ENCODE results near the gene PSENEN.

Gene PSENEN

GRCh38 chr19:35715981-35716800 is 29.3 kb upstream of the PSENEN start (continued):
- TF ChIP-seq ZNF565 (CRISPR knock-in tag; conservative IDR thresholded peaks at IDR 0.05; ENCODE audit: low read depth): no peak
- no peak for TF ChIP-seq PATZ1 (CRISPR knock-in tag; IDR thresholded peaks at IDR 0.05; ENCODE audit: borderline replicate concordance)
- no peak for TF ChIP-seq CSRNP3 (CRISPR knock-in tag; IDR thresholded peaks at IDR 0.05)
- no peak for TF ChIP-seq CREB5 (CRISPR knock-in tag; IDR thresholded peaks at IDR 0.05; ENCODE audit: low read depth)
- no peak for TF ChIP-seq CSDC2 (CRISPR knock-in tag; IDR thresholded peaks at IDR 0.05)
- TF ChIP-seq RARB (CRISPR knock-in tag; IDR thresholded peaks at IDR 0.05): no peak

- peak; percentile 91 for ATAC-seq
- TF ChIP-seq OSR1 (CRISPR knock-in tag; IDR thresholded peaks at IDR 0.05) (no peak), ZC3H10 (CRISPR knock-in tag; IDR thresholded peaks at IDR 0.05) (no peak), POU6F1 (CRISPR knock-in tag; IDR thresholded peaks at IDR 0.05; ENCODE audit: borderline replicate concordance, low read depth) (no peak), TSHZ2 (CRISPR knock-in tag; IDR thresholded peaks at IDR 0.05) (peak; percentile 86), ISL1 (CRISPR knock-in tag; IDR thresholded peaks at IDR 0.05) (no peak), CSDC2 (CRISPR knock-in tag; IDR thresholded peaks at IDR 0.05) (0 out of 2 replicates have a peak, but pooled peaks have one; percentile 35), PPARA (CRISPR knock-in tag; IDR thresholded peaks at IDR 0.05; ENCODE audit: borderline replicate concordance) (no peak), SNAI2 (CRISPR knock-in tag; IDR thresholded peaks at IDR 0.05) (no peak), ZNF70 (CRISPR knock-in tag; IDR thresholded peaks at IDR 0.05) (no peak), ARNTL (CRISPR knock-in tag; IDR thresholded peaks at IDR 0.05; ENCODE audit: borderline replicate concordance, low read depth) (no peak), CREB5 (CRISPR knock-in tag; IDR thresholded peaks at IDR 0.05; ENCODE audit: low read depth) (no peak), TOX (CRISPR knock-in tag; IDR thresholded peaks at IDR 0.05; ENCODE audit: borderline replicate concordance) (no peak), TCF4 (CRISPR knock-in tag; IDR thresholded peaks at IDR 0.05; ENCODE audit: borderline replicate concordance) (no peak), CSRNP3 (CRISPR knock-in tag; IDR thresholded peaks at IDR 0.05) (no peak), GLIS3 (CRISPR knock-in tag; IDR thresholded peaks at IDR 0.05) (no peak), PATZ1 (CRISPR knock-in tag; IDR thresholded peaks at IDR 0.05; ENCODE audit: borderline replicate concordance) (no peak), RARB (CRISPR knock-in tag; IDR thresholded peaks at IDR 0.05) (no peak), ZFP3 (CRISPR knock-in tag; IDR thresholded peaks at IDR 0.05) (peak; percentile 31; the same call in 1 of the 2 replicates), BACH2 (CRISPR knock-in tag; IDR thresholded peaks at IDR 0.05; ENCODE audit: borderline replicate concordance) (no peak), ZNF565 (CRISPR knock-in tag; conservative IDR thresholded peaks at IDR 0.05; ENCODE audit: low read depth) (no peak), ZFP30 (CRISPR knock-in tag; IDR thresholded peaks at IDR 0.05) (no peak), ESRRG (CRISPR knock-in tag; IDR thresholded peaks at IDR 0.05) (no peak)
Measured at GRCh38 chr19:35716801-35717664, 28.4 kb upstream of the PSENEN start.

Measured in SK-N-SH treated with all-trans-retinoic acid at 6 μM for 48 hours (cell line).